ENCODE results near the gene ANTXRL. TPM values are rescaled to one million over a fixed set of nuclear protein-coding genes. Genes with fewer than 3 reads are reported as not detected.

Gene ANTXRL
- total RNA-seq, 1 experiment from 2014 or later, result not detected

- TF ChIP-seq POLR2AphosphoS5 (IDR thresholded peaks at IDR 0.05; ENCODE audit: low read depth, low read length), result no peak
- TF ChIP-seq TCF7L2 (IDR thresholded peaks at IDR 0.05; ENCODE audit: low read depth, low read length), result no peak
- no peak for TF ChIP-seq CTCF (IDR thresholded peaks at IDR 0.05)
- H3K4me3 ChIP-seq (ENCODE audit: low read depth in 2 of 2, low read length in 2 of 2), result no peak overlapping the region
- peak overlapping the region; percentile 26; the same call in 1 of the 2 replicates for H3K27ac ChIP-seq (ENCODE audit: low read length)
- H3K36me3 ChIP-seq (ENCODE audit: control insufficient read depth, insufficient read depth, low read length), result no peaks in the 10 kb centered on the region
- H3K27me3 ChIP-seq (ENCODE audit: control insufficient read depth, insufficient read depth, low read length), result no peaks in the 10 kb centered on the region
- POLR2A ChIA-PET, result no interaction called here
- ATAC-seq (peak; percentile 14; the same call in 1 of the 2 replicates), DNase-seq (ENCODE audit: low read depth, low spot score) (no peak)
- intact Hi-C loops (cut with micrococcal nuclease; ENCODE audit: unreplicated experiment) (no loop called here), in situ Hi-C loops (cut with HindIII; ENCODE audit: low pct_unique_long_range_greater_than_20kb, low sequenced_read_pairs) (no loop called here)
- peaks cover 4% of the 10 kb centered on the region; the same call in 1 of the 2 replicates for H3K4me1 ChIP-seq (ENCODE audit: control insufficient read depth, insufficient read depth, low read length)
- no TSS peak for BruUV-seq (replicated peaks)
- CTCF ChIA-PET, result no interaction called here
- no peaks in the 10 kb centered on the region for H3K9me3 ChIP-seq (ENCODE audit: control insufficient read depth, insufficient read depth, low read depth, low read length)
Measured at GRCh38 chr10:46291817-46292572, 5.2 kb downstream of the ANTXRL start.

- H3K4me1 ChIP-seq (ENCODE audit: control insufficient read depth, insufficient read depth, low read length), result peaks cover 4% of the 10 kb centered on the region; the same call in 1 of the 2 replicates
- no peak for TF ChIP-seq REST (IDR thresholded peaks at IDR 0.05; ENCODE audit: insufficient read depth in 1 of 2, low read depth in 2 of 2, low read length in 1 of 2)
- TF ChIP-seq CTCF (IDR thresholded peaks at IDR 0.05), result no peak
- no peak for TF ChIP-seq TCF7L2 (IDR thresholded peaks at IDR 0.05; ENCODE audit: low read depth, low read length)
- TF ChIP-seq POLR2AphosphoS5 (IDR thresholded peaks at IDR 0.05; ENCODE audit: low read depth, low read length), result no peak
- TF ChIP-seq SIN3A (IDR thresholded peaks at IDR 0.05; ENCODE audit: borderline replicate concordance, insufficient read depth, low read depth, low read length), result no peak
- CTCF ChIA-PET, result no interaction called here
- in situ Hi-C loops (cut with HindIII; ENCODE audit: low pct_unique_long_range_greater_than_20kb, low sequenced_read_pairs), result no loop called here
- intact Hi-C loops (cut with micrococcal nuclease; ENCODE audit: unreplicated experiment), result no loop called here
- H3K27me3 ChIP-seq (ENCODE audit: control insufficient read depth, insufficient read depth, low read length), result no peaks in the 10 kb centered on the region
- POLR2A ChIA-PET, result no interaction called here
- H3K36me3 ChIP-seq (ENCODE audit: control insufficient read depth, insufficient read depth, low read length), result no peaks in the 10 kb centered on the region
- no peaks in the 10 kb centered on the region for H3K9me3 ChIP-seq (ENCODE audit: control insufficient read depth, insufficient read depth, low read depth, low read length)
- H3K4me3 ChIP-seq (ENCODE audit: low read depth in 2 of 2, low read length in 2 of 2), result no peak overlapping the region
- no peak overlapping the region for H3K27ac ChIP-seq (ENCODE audit: low read length)
- ATAC-seq (no peak), DNase-seq (ENCODE audit: low read depth, low spot score) (no peak)
- no TSS peak for BruUV-seq (replicated peaks)
Measured at GRCh38 chr10:46292573-46293023, 5.8 kb downstream of the ANTXRL start.
